Lower leg skin (tissue), 3 donors: ENCODE measurements around the gene IFNL1.

Experiments
- POLR2A ChIP-seq, 2 donors: fragments of 450-650 bp; IDR thresholded peaks; one replicate each; pipeline ENCODE4 v1.6.1; 2016 to 2017; ENCODE audit warnings: antibody characterized with exemption in 2 of 2, mild to moderate bottlenecking in 1 of 2, moderate library complexity in 1 of 2
- TF ChIP-seq, protein P1 (sequence below), 3 donors: fragments of 450-650 bp; IDR thresholded peaks; one replicate each; pipeline ENCODE4 v1.5.1; 2016; ENCODE audit warnings: antibody characterized with exemption in 3 of 3, mild to moderate bottlenecking in 3 of 3, moderate library complexity in 2 of 3

DNA sequence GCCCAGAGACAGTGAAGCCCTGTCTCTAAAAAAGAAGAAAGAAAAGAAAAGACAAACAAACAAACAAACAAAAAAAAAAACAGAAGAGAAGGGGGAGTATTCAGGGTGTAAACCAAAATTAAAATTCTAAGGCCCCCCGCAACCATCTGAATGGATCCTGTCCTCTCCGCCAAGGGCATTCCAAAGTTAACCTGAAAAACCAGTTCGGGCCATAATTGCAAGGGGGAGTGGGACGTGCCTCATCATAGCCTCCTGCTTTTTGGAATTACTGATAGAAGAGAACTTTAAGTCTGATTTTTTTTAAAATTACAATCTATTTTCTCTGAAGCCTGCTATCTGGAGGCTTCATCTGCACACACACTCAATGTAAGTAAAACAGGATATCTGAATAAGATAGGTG, 33.7 kb upstream of the IFNL1 start:
- TF ChIP-seq, protein P1, sequence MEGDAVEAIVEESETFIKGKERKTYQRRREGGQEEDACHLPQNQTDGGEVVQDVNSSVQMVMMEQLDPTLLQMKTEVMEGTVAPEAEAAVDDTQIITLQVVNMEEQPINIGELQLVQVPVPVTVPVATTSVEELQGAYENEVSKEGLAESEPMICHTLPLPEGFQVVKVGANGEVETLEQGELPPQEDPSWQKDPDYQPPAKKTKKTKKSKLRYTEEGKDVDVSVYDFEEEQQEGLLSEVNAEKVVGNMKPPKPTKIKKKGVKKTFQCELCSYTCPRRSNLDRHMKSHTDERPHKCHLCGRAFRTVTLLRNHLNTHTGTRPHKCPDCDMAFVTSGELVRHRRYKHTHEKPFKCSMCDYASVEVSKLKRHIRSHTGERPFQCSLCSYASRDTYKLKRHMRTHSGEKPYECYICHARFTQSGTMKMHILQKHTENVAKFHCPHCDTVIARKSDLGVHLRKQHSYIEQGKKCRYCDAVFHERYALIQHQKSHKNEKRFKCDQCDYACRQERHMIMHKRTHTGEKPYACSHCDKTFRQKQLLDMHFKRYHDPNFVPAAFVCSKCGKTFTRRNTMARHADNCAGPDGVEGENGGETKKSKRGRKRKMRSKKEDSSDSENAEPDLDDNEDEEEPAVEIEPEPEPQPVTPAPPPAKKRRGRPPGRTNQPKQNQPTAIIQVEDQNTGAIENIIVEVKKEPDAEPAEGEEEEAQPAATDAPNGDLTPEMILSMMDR (IDR thresholded peaks at IDR 0.05), result no peak
- no peak for TF ChIP-seq POLR2A (IDR thresholded peaks at IDR 0.05)
